Epithelial cell of prostate (primary cell): ENCODE data around the gene ZNF93.
"Not testable (repeated sequence)": the region's sequence is repeated elsewhere in the genome, so short reads cannot be mapped to it uniquely, and the experiment has no call there.

Experiments used
- DNase-seq: peaks from one replicate; pipeline ENCODE4 v3.0.0-alpha.2; 2011; ENCODE audit warnings: low read depth, low spot score
- H3K27ac ChIP-seq: fragments of 450-650 bp; 2 replicates; pipeline ENCODE4 v1.5.1; 2017; ENCODE audit warnings: mild to moderate bottlenecking

Gene ZNF93

DNA sequence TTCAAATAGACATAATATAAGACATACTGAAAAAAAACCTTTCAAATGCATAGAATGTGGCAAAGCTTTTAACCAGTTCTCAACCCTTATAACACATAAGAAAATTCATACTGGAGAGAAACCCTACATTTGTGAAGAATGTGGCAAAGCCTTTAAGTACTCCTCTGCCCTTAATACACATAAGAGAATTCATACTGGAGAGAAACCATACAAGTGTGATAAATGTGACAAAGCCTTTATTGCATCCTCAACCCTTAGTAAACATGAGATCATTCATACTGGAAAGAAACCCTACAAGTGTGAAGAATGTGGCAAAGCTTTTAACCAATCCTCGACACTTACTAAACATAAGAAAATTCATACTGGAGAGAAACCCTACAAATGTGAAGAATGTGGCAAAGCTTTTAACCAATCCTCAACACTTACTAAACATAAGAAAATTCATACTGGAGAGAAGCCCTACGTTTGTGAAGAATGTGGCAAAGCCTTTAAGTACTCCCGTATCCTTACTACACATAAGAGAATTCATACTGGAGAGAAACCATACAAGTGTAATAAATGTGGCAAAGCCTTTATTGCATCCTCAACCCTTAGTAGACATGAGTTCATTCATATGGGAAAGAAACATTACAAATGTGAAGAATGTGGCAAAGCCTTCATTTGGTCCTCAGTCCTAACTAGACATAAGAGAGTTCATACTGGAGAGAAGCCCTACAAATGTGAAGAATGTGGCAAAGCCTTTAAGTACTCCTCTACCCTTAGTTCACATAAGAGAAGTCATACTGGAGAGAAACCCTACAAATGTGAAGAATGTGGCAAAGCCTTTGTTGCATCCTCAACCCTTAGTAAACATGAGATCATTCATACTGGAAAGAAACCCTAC lies 32.9 kb downstream of the ZNF93 start:
- not testable (repeated sequence) for DNase-seq, H3K27ac ChIP-seq

DNA sequence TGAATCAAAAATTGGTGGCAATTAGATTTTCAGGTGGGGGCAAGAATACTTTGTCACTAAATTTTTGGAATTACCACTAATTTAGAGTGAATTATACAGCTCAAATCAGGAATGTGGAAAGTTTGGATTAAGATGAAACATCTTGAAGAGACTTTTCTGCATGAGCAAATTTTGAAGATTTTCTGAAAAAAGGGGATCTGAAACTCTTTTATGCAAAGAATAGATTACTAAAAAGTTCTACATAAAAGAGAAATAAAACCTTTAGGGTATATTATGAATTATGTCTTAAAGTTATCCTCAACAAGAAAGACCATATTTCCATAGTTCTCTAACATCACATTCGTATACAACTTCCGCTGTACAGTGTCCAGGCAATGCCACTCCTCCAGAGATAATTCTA lies 36.7 kb downstream of the ZNF93 start:
- no peak for DNase-seq
- H3K27ac ChIP-seq: no peak overlapping the region

DNA sequence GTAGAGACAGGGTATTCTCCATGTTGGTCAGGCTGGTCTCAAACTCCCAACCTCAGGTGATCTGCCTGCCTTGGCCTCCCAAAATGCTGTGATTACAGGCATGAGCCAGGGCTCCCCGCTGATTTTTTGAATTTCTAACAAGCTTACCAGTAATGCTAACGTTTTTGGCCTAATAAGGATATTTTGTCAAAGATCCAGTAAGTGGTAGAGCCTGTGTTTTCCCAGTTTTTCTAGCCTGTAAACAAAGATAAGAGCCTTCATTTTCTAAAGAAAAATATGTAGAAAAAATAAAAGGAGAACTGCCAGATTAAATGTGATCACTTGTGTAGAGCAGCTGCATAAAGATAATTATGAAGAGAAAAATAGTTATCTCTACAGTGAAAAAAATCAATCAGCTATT lies 37.7 kb downstream of the ZNF93 start:
- H3K27ac ChIP-seq: no peak overlapping the region
- DNase-seq: no peak

DNA sequence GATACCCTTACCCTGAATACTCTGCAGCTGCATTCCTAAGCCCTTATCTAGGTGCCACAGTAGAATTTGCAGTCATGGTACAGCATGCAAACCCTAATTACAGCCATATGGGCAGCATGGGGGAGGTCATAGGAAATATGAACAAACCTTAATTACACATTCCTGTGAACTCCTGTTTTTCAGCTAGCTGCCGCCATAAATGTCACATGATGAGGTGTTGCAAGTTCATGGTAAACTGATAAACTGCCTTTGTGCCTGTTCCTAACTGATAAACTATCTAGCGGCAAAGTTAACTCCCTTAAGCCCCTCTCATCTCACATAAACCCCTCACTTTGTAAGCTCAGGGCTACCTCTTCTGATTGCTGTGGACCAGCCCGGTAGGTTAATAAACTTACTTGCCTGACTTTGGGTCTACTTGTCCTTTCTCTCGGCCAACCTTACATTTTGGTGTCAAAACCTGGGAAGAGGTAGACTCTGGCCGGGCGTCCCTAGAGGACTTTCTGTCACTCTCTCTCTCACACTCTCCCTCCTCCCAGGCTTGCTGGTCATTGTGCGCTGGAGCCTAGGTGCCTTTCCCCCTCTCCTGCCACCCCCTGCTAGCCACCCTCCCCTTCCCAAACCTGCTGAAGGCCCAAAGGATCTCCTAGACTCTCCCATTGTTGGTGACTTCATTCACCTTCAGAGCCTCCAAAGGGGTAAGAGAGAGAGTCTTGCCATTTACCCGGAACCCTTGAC lies 43.3 kb downstream of the ZNF93 start:
- no peak for DNase-seq
- no peak overlapping the region for H3K27ac ChIP-seq

DNA sequence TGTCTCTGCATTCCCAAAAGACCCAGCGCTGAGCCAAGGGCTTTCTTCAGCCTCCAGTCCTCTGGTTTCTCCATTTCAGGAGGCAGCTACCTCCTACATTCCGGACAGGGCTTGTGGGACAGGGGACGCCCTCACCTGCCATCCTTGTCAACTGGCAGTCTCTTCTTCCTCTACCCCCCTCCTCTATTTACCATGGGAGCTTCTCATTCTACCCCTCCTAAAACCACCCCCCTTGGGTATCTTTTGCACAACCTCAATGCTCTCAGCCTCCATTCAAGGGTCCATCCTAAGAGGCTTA lies 43.8 kb downstream of the ZNF93 start:
- no peak overlapping the region for H3K27ac ChIP-seq
- no peak for DNase-seq

DNA sequence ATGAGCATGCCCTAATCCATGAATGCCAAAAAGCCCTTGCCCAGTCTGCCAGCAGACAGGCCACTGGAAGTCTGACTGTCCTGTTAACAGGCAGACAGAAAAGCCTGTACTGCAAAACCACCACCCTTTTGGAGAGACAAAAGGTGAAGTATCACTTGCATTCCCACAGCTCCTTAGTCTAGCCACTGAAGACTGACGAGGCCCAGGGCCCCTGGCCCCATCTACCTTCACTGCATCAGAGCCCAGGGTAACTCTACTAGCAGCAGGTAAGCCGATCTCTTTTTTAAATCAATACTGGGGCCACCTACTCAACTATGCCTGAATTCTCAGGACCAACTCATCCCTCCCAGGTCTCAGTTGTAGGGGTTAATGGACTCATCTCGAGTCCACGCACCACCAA lies 45.5 kb downstream of the ZNF93 start:
- H3K27ac ChIP-seq: no peak overlapping the region
- no peak for DNase-seq

DNA sequence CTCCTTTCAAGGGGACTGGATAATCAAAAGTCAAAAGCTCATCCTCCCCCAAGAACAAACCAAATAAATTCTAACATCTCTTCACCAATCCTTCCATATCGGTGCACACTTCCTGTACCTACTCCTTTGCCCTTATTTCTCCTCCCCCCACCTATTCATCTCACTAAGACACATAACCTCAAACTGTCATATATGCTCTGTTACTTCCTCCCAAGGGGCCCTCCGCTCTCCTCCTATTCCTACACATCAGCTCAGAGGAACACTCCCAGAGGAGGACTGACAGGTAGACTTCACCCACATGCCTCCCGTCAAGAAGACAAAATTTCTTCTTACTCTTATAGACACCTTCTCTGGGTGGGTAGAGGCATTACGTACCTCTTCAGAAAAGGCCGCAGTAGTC lies 48.1 kb downstream of the ZNF93 start:
- no peak for DNase-seq
- H3K27ac ChIP-seq: no peak overlapping the region

DNA sequence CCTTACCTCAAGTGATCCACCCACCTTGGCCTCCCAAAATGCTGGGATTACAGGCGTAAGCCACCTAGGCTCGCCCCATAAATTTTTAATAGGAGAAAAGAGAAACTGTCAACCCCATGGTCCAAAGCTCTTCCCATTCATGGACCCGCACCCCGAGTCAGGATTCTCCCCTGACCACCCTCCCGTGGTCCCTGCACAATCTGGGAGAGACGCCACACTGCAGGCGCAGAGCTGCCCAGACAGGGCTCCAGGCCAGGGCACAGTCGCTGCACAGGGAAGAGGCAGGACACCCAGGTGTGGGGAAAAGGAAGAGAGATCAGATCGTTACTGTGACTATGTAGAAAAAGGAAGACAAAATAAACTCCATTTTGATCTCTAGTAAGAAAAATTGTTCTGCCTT lies 54.5 kb downstream of the ZNF93 start:
- DNase-seq: no peak
- H3K27ac ChIP-seq: no peak overlapping the region

DNA sequence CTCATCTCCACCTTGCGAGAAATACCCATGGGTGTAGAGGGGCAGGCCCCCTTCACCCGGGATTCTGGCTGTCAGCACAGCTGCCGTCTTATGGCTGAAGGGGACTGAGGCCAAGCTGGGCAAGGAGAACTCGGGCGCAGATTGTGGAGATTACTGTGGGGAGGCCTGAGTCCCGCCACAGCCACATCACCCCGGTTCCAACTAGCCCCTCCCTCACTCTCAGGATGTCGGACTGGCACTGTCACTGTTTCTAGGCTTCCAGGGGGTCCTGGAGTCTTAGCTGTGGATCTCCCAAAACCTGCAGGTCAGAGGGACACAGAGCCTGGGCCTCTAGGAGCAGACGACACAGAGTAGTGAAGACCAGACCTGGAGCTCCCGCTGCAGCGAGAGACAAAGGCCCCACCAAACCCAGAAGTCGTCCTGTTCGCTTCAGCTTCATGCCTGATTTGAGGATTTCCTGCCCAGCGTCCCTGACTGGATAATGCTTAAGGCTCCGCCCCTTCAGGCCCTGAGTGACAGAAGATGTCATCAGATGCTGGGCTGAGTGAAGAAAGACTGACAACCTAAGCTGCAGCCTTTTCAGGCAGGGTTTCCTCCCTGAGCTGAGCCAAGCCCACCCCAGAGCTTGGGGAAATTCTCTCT lies 55.8 kb downstream of the ZNF93 start:
- DNase-seq: no peak
- H3K27ac ChIP-seq: no peak overlapping the region

DNA sequence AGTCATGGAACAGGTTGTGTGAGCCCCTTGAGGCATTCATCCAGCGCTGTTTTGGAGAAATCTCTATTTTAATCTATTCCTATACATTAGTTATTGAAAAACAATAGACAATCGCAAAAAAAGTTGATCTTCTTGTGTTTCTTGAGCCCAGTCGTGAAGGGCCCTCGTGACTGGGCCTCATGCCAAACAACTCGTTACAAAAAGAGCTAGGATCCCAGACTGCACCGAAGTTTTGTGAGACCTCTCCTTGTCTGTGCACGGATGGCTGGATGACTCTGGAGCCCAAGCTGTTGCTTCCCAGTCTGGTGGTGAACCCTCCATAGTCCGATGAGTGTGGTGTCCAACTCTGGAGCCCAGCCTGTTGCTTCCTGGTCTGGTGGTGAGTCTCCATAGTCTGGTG lies 57.0 kb downstream of the ZNF93 start:
- H3K27ac ChIP-seq, DNase-seq: not testable (repeated sequence)

DNA sequence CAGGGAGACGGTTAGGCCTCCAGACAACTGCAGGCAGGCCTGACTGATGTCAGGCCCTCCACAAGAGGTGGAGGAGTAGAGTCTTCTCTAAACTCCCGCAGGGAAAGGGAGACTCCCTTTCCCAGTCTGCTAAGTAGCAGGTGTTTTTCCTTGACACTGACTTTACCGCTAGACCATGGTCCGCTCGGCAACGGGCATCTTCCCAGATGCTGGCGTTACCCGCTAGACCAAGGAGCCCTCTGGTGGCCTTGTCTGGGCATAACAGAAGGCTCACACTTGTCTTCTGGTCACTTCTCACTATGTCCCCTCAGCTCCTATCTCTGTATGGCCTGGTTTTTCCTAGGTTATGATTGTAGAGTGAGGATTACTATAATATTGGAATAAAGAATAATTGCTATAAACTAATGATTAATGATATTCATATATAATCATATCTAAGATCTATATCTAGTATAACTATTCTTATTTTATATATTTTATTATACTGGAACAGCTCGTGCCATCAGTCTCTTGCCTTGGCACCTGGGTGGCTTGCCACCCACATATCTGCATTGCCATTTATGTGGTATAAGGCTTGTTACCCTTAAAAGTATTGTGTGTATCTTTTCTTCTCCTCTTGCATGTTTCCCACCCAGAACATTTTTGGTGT lies 58.5 kb downstream of the ZNF93 start:
- H3K27ac ChIP-seq, DNase-seq: not testable (repeated sequence)

DNA sequence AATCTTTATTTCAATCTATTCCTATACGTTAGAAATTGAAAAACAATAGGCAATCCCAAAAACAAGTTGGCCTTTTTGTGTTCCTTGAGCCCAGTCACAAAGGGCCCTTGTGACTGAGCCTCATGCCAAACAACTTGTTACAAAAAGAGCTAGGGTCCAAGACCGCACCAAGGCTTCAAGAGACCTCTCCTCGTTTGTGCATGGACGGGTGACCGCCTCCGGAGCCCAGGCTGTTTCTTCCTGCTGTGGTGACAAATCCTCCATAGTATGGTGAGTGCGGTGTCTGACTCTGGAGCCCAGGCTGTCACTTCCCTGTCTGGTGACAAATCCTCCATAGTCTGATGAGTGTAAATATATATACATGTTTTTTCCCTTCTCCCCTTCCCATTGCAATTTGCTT lies 63.7 kb downstream of the ZNF93 start:
- H3K27ac ChIP-seq: no peak overlapping the region
- DNase-seq: no peak

DNA sequence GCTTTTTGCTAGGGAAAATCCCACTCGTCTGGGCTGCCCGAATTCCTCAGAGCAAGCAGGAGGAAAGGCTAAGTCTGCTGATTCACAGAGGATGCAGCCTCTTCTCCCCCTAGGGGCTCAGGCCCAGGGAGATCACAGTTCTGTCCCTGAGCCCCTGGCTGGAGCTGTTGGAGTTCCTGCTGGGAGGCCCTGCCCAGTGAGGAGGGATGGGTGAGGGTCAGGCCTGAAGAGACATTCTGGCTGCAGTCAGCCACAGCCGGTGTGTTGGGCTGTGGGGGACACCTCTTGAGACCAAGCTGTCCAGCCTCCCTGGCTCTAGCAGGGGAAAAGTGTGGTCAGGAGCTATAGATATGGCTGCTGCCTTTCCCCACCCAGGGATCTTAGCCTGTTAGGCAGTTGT lies 65.4 kb downstream of the ZNF93 start:
- not testable (repeated sequence) for H3K27ac ChIP-seq, DNase-seq

DNA sequence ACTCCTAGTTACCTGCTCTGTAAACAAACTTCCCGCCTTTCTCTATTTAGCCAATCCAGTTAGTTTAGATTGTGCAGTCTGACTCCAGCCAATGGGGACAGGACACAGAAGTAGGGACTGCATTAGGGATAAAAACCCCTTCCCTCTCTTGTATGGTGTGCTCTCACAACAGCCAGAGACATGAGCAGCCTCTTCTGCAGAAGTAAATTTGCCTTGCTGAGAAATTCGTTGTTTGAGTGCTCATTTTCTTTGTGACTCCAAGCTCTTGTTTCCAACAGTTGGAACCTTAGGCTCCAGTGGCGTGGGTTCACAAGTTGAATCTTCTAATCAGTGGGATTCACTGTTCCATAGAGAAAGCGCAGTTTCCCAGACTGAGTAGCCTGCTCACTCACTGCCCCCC lies 66.1 kb downstream of the ZNF93 start:
- no peak for DNase-seq
- H3K27ac ChIP-seq: no peak overlapping the region
